ENCODE results near the gene STK39. TPM values are rescaled to one million over a fixed set of nuclear protein-coding genes. Genes with fewer than 3 reads are reported as not detected.

The STK39 gene
- total and polyA plus RNA-seq, 9 of the 15 experiments (the other 6 are each of a cell fraction or from before 2014, with no cell fraction given) = 0.19 to 0.76 (median 0.51) TPM

DNA sequence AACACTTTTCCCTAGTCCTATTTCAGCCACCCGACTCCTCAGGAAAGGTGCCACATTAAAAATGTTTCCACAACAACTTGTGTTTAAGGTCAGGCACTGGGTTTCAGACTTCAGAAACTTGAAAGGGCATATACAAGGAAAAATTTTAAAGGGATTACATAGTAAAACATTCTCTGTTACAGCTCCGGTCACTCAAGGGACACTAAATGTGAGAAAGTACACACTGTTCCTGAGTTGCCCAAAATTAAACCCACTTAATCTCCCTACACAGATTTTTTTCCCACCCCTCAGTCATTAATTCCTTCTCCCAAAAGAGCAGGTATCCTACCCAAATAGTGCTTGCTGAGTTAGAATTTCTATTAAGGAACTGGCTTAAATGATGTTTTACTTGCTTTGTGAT, 14.2 kb downstream of the STK39 start:
- in situ Hi-C loops (cut with MboI) (no loop called here), intact Hi-C loops (cut with micrococcal nuclease) (no loop called here)
- CTCF ChIA-PET (ENCODE audit: low intra/inter-chr PET ratio) = no interaction called here
- no peak overlapping the region for H3K27ac ChIP-seq (ENCODE audit: extremely low read depth, low read depth, low read length)
- no peaks in the 10 kb centered on the region for H3K9me1 ChIP-seq (ENCODE audit: control insufficient read depth, insufficient read depth, low read length)
- no peak overlapping the region for H3K4me2 ChIP-seq (ENCODE audit: insufficient read depth, low read length)
- H3K4me1 ChIP-seq (replicated peaks in 1 of 2; ENCODE audit: control insufficient read depth in 2 of 2, insufficient read depth in 2 of 2, low read length in 2 of 2) = no peaks in the 10 kb centered on the region
- H2AFZ ChIP-seq (ENCODE audit: low read depth, low read length) = no peak overlapping the region
- H3K27me3 ChIP-seq (ENCODE audit: control insufficient read depth in 2 of 2, insufficient read depth in 2 of 2, low read length in 2 of 2) = peaks cover 2 to 10% of the 10 kb centered on the region in 2 experiments; a peak in 1 of 5 replicates
- H3K9me3 ChIP-seq (replicated peaks; ENCODE audit: control insufficient read depth, insufficient read depth, low read depth, low read length) = no peaks in the 10 kb centered on the region
- no peak overlapping the region for H3K9ac ChIP-seq (ENCODE audit: insufficient read depth in 1 of 2, low read depth in 2 of 2, low read length in 2 of 2)
- no peak overlapping the region for H3K4me3 ChIP-seq
- no peak for ATAC-seq
- POLR2A ChIA-PET = no interaction called here
- BruUV-seq (replicated peaks) = no TSS peak
- 2% methylated on average over 2 of the region's 2 CpGs for WGBS (ENCODE audit: insufficient coverage, low coverage, missing lambda C conversion rate)
- H4K20me1 ChIP-seq (replicated peaks; ENCODE audit: control insufficient read depth, insufficient read depth, low read length) = no peaks in the 10 kb centered on the region; the same call in 1 of the 2 replicates
- TF ChIP-seq ZNF586 (CRISPR knock-in tag; conservative IDR thresholded peaks at IDR 0.05) (no peak), TOE1 (IDR thresholded peaks at IDR 0.05; ENCODE audit: borderline replicate concordance) (no peak), TOE1 (CRISPR knock-in tag; IDR thresholded peaks at IDR 0.05; ENCODE audit: borderline replicate concordance, low read depth) (no peak), TSC22D4 (tag; IDR thresholded peaks at IDR 0.05) (no peak), SMC3 (conservative IDR thresholded peaks at IDR 0.05; ENCODE audit: insufficient read depth, low read depth, low read length) (no peak), TCF7 (IDR thresholded peaks at IDR 0.05; ENCODE audit: borderline replicate concordance) (no peak)
- TF ChIP-seq, protein P1, sequence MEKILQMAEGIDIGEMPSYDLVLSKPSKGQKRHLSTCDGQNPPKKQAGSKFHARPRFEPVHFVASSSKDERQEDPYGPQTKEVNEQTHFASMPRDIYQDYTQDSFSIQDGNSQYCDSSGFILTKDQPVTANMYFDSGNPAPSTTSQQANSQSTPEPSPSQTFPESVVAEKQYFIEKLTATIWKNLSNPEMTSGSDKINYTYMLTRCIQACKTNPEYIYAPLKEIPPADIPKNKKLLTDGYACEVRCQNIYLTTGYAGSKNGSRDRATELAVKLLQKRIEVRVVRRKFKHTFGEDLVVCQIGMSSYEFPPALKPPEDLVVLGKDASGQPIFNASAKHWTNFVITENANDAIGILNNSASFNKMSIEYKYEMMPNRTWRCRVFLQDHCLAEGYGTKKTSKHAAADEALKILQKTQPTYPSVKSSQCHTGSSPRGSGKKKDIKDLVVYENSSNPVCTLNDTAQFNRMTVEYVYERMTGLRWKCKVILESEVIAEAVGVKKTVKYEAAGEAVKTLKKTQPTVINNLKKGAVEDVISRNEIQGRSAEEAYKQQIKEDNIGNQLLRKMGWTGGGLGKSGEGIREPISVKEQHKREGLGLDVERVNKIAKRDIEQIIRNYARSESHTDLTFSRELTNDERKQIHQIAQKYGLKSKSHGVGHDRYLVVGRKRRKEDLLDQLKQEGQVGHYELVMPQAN (IDR thresholded peaks at IDR 0.05; ENCODE audit: borderline replicate concordance) = no peak
- TF ChIP-seq, protein P2, sequence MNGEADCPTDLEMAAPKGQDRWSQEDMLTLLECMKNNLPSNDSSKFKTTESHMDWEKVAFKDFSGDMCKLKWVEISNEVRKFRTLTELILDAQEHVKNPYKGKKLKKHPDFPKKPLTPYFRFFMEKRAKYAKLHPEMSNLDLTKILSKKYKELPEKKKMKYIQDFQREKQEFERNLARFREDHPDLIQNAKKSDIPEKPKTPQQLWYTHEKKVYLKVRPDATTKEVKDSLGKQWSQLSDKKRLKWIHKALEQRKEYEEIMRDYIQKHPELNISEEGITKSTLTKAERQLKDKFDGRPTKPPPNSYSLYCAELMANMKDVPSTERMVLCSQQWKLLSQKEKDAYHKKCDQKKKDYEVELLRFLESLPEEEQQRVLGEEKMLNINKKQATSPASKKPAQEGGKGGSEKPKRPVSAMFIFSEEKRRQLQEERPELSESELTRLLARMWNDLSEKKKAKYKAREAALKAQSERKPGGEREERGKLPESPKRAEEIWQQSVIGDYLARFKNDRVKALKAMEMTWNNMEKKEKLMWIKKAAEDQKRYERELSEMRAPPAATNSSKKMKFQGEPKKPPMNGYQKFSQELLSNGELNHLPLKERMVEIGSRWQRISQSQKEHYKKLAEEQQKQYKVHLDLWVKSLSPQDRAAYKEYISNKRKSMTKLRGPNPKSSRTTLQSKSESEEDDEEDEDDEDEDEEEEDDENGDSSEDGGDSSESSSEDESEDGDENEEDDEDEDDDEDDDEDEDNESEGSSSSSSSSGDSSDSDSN (IDR thresholded peaks at IDR 0.05; ENCODE audit: borderline replicate concordance in 1 of 2, low read depth in 2 of 2, low read length in 2 of 2) = no peak
- no peak for DNase-seq (ENCODE audit: extremely low read depth in 1 of 4, low spot score in 3 of 4)
- H3K36me3 ChIP-seq (ENCODE audit: control insufficient read depth, insufficient read depth, low read length) = no peaks in the 10 kb centered on the region
- no peaks in the 10 kb centered on the region for H3K79me2 ChIP-seq (ENCODE audit: control insufficient read depth, insufficient read depth, low read length)
- no peak for FAIRE-seq

Data from K562 (cell line).